A673 (cell line): ENCODE measurements around the gene PSMB8. TPM values are rescaled to one million over a fixed set of nuclear protein-coding genes. Genes with fewer than 3 reads are reported as not detected.

Experiments used
- BruUV-seq: library from RNA; stranded (reverse); fragments of 400-500 nt; replicated peaks from 2 replicates; lab custom pipeline; 2021; lab: Mats Ljungman, UMichigan
- CTCF ChIA-PET: fragments of 300-600 bp; sonication (Branson Sonifier 250); formaldehyde crosslinking; loops from one replicate; lab custom pipeline; 2022; ENCODE audit warnings: antibody characterized with exemption; lab: Charles Lee
- POLR2A ChIA-PET: fragments of 300-600 bp; sonication (Branson Sonifier 250); formaldehyde crosslinking; loops from one replicate; lab custom pipeline; 2022; ENCODE audit warnings: antibody characterized with exemption; ENCODE audit not compliant: low non-redundant PET; lab: Charles Lee
- DNase-seq: peaks from one replicate; pipeline ENCODE4 v3.0.0-alpha.2; 2015; ENCODE audit warnings: low spot score
- H3K27ac ChIP-seq: fragments of 200-600 bp; sonication (generic); 2 replicates; pipeline ENCODE4 v1.5.1; 2016; ENCODE audit warnings: mixed run types, low read depth, mild to moderate bottlenecking, mixed read lengths, antibody characterized with exemption, low read length; ENCODE audit not compliant: poor library complexity, severe bottlenecking
- H3K27me3 ChIP-seq: fragments of 200-600 bp; sonication (generic); replicated peaks from 2 replicates; pipeline ENCODE4 v1.6.1; 2017; ENCODE audit warnings: mixed run types, low read depth, mild to moderate bottlenecking, mixed read lengths, antibody characterized with exemption, low read length; ENCODE audit not compliant: insufficient read depth, poor library complexity
- H3K36me3 ChIP-seq: fragments of 200-600 bp; sonication (generic); 2 replicates; pipeline ENCODE4 v1.6.1; 2016; ENCODE audit warnings: mixed run types, mild to moderate bottlenecking, mixed read lengths, antibody characterized with exemption, low read length; ENCODE audit not compliant: insufficient read depth, poor library complexity, severe bottlenecking
- H3K4me1 ChIP-seq: fragments of 200-600 bp; sonication (generic); 2 replicates; pipeline ENCODE4 v1.6.1; 2017; ENCODE audit warnings: mixed run types, mild to moderate bottlenecking, mixed read lengths, antibody characterized with exemption, low read length; ENCODE audit not compliant: insufficient read depth, poor library complexity, severe bottlenecking
- H3K4me3 ChIP-seq: fragments of 200-600 bp; sonication (generic); 2 replicates; pipeline ENCODE4 v1.5.1; 2016; ENCODE audit warnings: low read depth, mixed run types, mild to moderate bottlenecking, mixed read lengths, low read length; ENCODE audit not compliant: poor library complexity, severe bottlenecking
- H3K9me3 ChIP-seq: fragments of 200-600 bp; sonication (generic); 2 replicates; pipeline ENCODE4 v1.6.1; 2016; ENCODE audit warnings: mixed run types, low read depth, mild to moderate bottlenecking, mixed read lengths, antibody characterized with exemption, low read length; ENCODE audit not compliant: poor library complexity, severe bottlenecking
- CTCF ChIP-seq: fragments of 300-800, 200-600 bp; sonication (generic); conservative IDR thresholded peaks from 2 replicates; pipeline ENCODE4 v1.5.1; 2017; ENCODE audit warnings: low read depth, mild to moderate bottlenecking, antibody characterized with exemption, low read length, moderate library complexity, mixed read lengths
- EZH2 ChIP-seq: fragments of 200-600 bp; sonication (generic); IDR thresholded peaks from 2 replicates; pipeline ENCODE4 v1.6.1; 2017; ENCODE audit warnings: borderline replicate concordance, low read depth, mild to moderate bottlenecking, mixed read lengths, antibody characterized with exemption, low read length; ENCODE audit not compliant: poor library complexity, severe bottlenecking
- intact Hi-C: fragments of 100-400 bp; cut with micrococcal nuclease; formaldehyde crosslinking; loops from one replicate; pipeline ENCODE4 v1.10.0; 2022; ENCODE audit not compliant: unreplicated experiment
- total RNA-seq: library from RNA; stranded (reverse); gene quantifications from 2 replicates; pipeline ENCODE4 v1.2.3, GENCODE V29; 2021

The PSMB8 gene
- total RNA-seq, 1 experiment from 2014 or later, result 20.2 TPM

DNA sequence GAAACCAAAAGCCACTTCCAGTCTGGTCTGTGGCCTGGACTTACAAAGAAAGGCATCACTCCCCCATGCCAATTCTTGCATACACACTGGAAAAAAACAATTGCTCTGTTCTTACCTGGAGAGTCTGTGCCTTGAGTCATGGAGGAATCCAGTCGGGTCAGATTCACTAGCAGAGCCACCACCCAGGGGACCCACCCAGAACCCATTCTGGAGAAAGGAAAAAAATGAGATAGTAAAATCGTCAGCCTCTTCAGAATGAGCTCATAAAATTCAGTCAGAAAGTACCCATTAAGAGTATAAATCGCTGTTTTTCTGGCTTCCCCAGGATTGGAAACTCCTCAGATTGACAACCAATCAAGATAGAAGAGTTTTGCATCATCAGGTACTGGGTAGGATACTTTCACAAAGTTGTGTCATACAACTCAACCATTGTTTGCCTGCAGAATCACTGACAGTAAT is 27.1 kb downstream of the PSMB8 start, which contains the start of gene HLA-DOB:
TSS of gene HLA-DOB (minus strand) at position 257 of the 459 bp plus-strand sequence. CDS start at position 206, 51 bp downstream.
- TF ChIP-seq CTCF (no peak), EZH2 (no peak)
- ChIA-PET POLR2A (no interaction called here), CTCF (no interaction called here)
- Histone ChIP-seq H3K9me3 (no peaks in the 10 kb centered on the region), H3K27ac (no peak within 1 kb of the TSS), H3K4me1 (no peaks in the 10 kb centered on the region), H3K27me3 (no peaks in the 10 kb centered on the region), H3K36me3 (no peaks in the 10 kb centered on the region), H3K4me3 (no peak within 1 kb of the TSS)
- peak; percentile 37 for DNase-seq
- intact Hi-C loops, result no loop called here
- no TSS peak for BruUV-seq

GRCh38 chr6:32815996-32816395 is 27.9 kb downstream of the PSMB8 start:
- H3K27me3 ChIP-seq, result no peaks in the 10 kb centered on the region
- no peak overlapping the region for H3K27ac ChIP-seq
- intact Hi-C loops, result no loop called here
- H3K36me3 ChIP-seq, result no peaks in the 10 kb centered on the region
- no peaks in the 10 kb centered on the region for H3K9me3 ChIP-seq
- POLR2A ChIA-PET, result no interaction called here
- no peak for DNase-seq
- CTCF ChIA-PET, result no interaction called here
- BruUV-seq, result no TSS peak
- H3K4me1 ChIP-seq, result no peaks in the 10 kb centered on the region
- H3K4me3 ChIP-seq, result no peak overlapping the region
- TF ChIP-seq EZH2 (no peak), CTCF (no peak)

GRCh38 chr6:32815115-32815514 is 28.7 kb downstream of the PSMB8 start:
- Histone ChIP-seq H3K4me1 (no peaks in the 10 kb centered on the region), H3K9me3 (no peaks in the 10 kb centered on the region), H3K27ac (no peak overlapping the region), H3K4me3 (no peak overlapping the region), H3K27me3 (no peaks in the 10 kb centered on the region), H3K36me3 (no peaks in the 10 kb centered on the region)
- intact Hi-C loops, result no loop called here
- BruUV-seq, result no TSS peak
- TF ChIP-seq EZH2 (no peak), CTCF (no peak)
- POLR2A ChIA-PET, result no interaction called here
- CTCF ChIA-PET, result no interaction called here
- DNase-seq, result no peak
